Measurements from ENCODE around the gene NKAIN2.

NKAIN2 gene

GRCh38 chr6:124496334-124496733 is 692.7 kb downstream of the NKAIN2 start:
- H3K4me1 ChIP-seq = no peaks in the 10 kb centered on the region
- no peak for DNase-seq
- H3K27ac ChIP-seq = no peak overlapping the region
- no peaks in the 10 kb centered on the region for H3K9me3 ChIP-seq
- no peak overlapping the region for H3K4me3 ChIP-seq
- H3K36me3 ChIP-seq = no peaks in the 10 kb centered on the region
- H3K27me3 ChIP-seq = no peaks in the 10 kb centered on the region
- intact Hi-C loops (cut with DNase I; ENCODE audit: low total_unique reads) = no loop called here
- TF ChIP-seq CTCF (IDR thresholded peaks at IDR 0.05) = no peak

DNA sequence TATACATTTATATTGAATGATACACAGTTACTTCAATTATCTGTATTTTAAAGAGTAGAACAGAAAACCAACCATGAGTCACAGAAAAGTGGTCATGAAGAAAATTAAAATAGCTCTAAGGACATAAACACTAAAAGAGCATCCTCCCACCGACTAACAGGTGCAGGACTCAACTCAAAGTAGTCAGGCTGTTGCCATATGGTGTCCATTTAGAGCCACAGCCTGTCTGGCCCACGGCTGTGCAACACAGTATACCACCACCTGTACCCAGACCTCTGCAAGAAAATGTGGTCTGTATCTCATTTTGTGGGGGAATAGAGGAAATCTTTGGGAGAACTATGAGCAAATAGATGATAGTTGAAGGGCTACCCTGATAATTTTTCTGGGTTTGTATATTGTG is 708.8 kb downstream of the NKAIN2 start:
- no peak overlapping the region for H3K27ac ChIP-seq
- intact Hi-C loops (cut with DNase I; ENCODE audit: low total_unique reads) = no loop called here
- no peaks in the 10 kb centered on the region for H3K9me3 ChIP-seq
- no peaks in the 10 kb centered on the region for H3K36me3 ChIP-seq
- no peaks in the 10 kb centered on the region for H3K27me3 ChIP-seq
- H3K4me3 ChIP-seq = no peak overlapping the region
- no peak for DNase-seq
- H3K4me1 ChIP-seq = no peaks in the 10 kb centered on the region
- TF ChIP-seq CTCF (IDR thresholded peaks at IDR 0.05) = no peak

DNA sequence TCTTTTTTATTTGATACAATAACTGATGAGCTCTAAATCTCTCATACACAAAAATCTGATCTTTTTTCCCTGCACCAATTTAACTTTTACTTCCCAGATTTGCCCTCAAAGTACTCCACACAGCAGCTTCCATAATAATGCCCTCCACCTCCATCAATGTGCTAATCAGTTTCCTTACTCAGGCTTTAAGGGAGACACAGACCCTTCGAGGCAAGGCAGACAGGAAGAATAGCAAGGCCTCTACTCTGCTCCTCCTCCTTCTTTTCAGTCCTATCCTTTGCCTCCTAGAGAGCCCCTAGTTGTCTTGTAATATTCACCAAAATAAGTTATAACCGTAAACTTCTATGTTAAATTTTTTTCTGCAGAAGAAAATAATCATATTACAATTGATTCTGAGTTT is 713.7 kb downstream of the NKAIN2 start:
- H3K9me3 ChIP-seq = no peaks in the 10 kb centered on the region
- no peak for TF ChIP-seq CTCF (IDR thresholded peaks at IDR 0.05)
- no peaks in the 10 kb centered on the region for H3K4me1 ChIP-seq
- intact Hi-C loops (cut with DNase I; ENCODE audit: low total_unique reads) = no loop called here
- no peak overlapping the region for H3K4me3 ChIP-seq
- H3K27me3 ChIP-seq = no peaks in the 10 kb centered on the region
- no peak for DNase-seq
- H3K27ac ChIP-seq = no peak overlapping the region
- H3K36me3 ChIP-seq = no peaks in the 10 kb centered on the region

GRCh38 chr6:124520514-124520913 is 716.8 kb downstream of the NKAIN2 start:
- intact Hi-C loops (cut with DNase I; ENCODE audit: low total_unique reads) = no loop called here
- no peaks in the 10 kb centered on the region for H3K36me3 ChIP-seq
- no peaks in the 10 kb centered on the region for H3K27me3 ChIP-seq
- H3K27ac ChIP-seq = no peak overlapping the region
- H3K4me3 ChIP-seq = no peak overlapping the region
- no peak for TF ChIP-seq CTCF (IDR thresholded peaks at IDR 0.05)
- no peak for DNase-seq
- H3K9me3 ChIP-seq = no peaks in the 10 kb centered on the region
- no peaks in the 10 kb centered on the region for H3K4me1 ChIP-seq

DNA sequence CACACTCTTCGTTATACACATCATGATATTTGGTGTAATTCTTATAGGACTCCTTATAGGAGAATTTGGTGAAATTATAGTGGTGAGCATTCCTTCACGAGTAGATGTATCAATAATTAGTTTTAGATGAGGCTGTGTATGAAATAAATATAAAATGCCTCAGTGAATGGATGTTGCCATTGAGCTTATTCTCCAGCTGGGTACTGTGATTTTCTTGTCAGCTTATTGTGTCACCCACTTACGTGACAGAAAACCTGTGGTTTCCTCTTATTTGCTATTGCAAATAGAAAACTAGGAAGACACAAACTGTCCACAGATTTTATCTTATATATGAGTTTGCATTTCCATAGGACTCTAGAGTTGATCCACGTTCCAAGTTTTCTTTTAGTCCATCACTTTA is 718.7 kb downstream of the NKAIN2 start:
- DNase-seq = no peak
- H3K27me3 ChIP-seq = no peaks in the 10 kb centered on the region
- no peaks in the 10 kb centered on the region for H3K9me3 ChIP-seq
- H3K4me3 ChIP-seq = no peak overlapping the region
- intact Hi-C loops (cut with DNase I; ENCODE audit: low total_unique reads) = no loop called here
- no peaks in the 10 kb centered on the region for H3K36me3 ChIP-seq
- H3K27ac ChIP-seq = no peak overlapping the region
- no peak for TF ChIP-seq CTCF (IDR thresholded peaks at IDR 0.05)
- H3K4me1 ChIP-seq = no peaks in the 10 kb centered on the region

DNA sequence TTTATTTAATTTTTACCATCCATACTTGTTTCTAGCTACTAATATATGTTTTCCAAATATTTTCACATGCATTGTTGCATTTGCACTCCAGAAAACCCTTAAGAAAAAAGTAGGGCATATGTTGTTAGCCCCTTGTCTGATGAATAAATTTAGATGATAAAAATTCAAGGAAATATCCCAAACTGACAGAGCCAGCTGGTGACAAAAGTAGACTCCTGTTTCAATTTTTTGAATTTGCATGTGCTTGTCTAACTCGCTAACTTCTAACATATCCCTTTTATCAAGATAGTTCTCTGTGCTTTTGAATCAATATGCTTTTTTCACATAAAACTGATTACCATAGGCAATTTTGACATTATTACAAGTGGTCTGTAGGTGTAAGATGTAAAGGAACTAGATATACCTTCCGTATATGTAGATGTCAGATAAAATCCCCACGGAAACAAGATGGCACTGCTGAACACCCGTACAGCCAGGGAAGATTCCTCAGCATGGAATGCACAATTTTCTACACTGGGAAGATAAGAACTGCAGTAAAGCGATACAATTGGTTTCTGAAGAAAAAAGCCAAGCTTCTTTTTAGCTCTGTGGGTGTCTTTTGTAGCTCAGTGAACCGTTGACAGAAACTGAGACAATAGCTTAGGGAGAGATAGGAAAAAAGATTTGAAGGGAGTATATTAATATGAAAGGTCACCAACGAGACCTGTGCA is 721.0 kb downstream of the NKAIN2 start:
- Histone ChIP-seq H3K27ac (no peak overlapping the region), H3K27me3 (no peaks in the 10 kb centered on the region), H3K4me1 (no peaks in the 10 kb centered on the region), H3K4me3 (no peak overlapping the region), H3K9me3 (no peaks in the 10 kb centered on the region), H3K36me3 (no peaks in the 10 kb centered on the region)
- intact Hi-C loops (cut with DNase I; ENCODE audit: low total_unique reads) = no loop called here
- no peak for TF ChIP-seq CTCF (IDR thresholded peaks at IDR 0.05)
- DNase-seq = no peak

All from tibial artery (tissue), 4 donors.